ENCODE results near the gene MAST4. TPM values are rescaled to one million over a fixed set of nuclear protein-coding genes. Genes with fewer than 3 reads are reported as not detected.

MAST4 gene
- total and polyA plus RNA-seq, 5 experiments from 2014 or later = 4.5 to 19.4 (median 10.3) TPM

- no peak overlapping the region for H3K4me3 Mint-ChIP-seq
- H3K27me3 Mint-ChIP-seq = no peaks in the 10 kb centered on the region
- ATAC-seq (no peak), DNase-seq (no peak)
- H3K9me3 Mint-ChIP-seq = peaks cover 0 to 2% (median 0%) of the 10 kb centered on the region in 9 donors
- POLR2A ChIA-PET = no interaction called here
- peaks cover 40 to 73% (median 64%) of the 10 kb centered on the region in 4 donors for H3K4me1 Mint-ChIP-seq
- H3K27ac Mint-ChIP-seq = peak overlapping the region in 1 of 10 donors; percentile 91
- H3K36me3 Mint-ChIP-seq = no peaks in the 10 kb centered on the region
Observed at GRCh38 chr5:67183859-67184258, 587.7 kb downstream of the MAST4 start.

- ATAC-seq (peak; percentile 71 to 74), DNase-seq (no peak)
- Mint-ChIP-seq H3K36me3 (no peaks in the 10 kb centered on the region), H3K9me3 (no peaks in the 10 kb centered on the region), H3K4me3 (peak overlapping the region in 7 of 10 donors; percentile 4 to 62 (median 28)), H3K27me3 (no peaks in the 10 kb centered on the region), H3K4me1 (peaks cover 36 to 77% (median 50%) of the 10 kb centered on the region in 4 donors), H3K27ac (peak overlapping the region in 7 of 10 donors; percentile 35 to 91 (median 84))
- POLR2A ChIA-PET = interaction anchor here (0.9 to 1.0 kb wide), 2 partner anchors 16 to 20 kb away, joined by 3 to 4 read pairs; no protein-coding TSS in a partner anchor
Observed at GRCh38 chr5:67187006-67187715, 591.0 kb downstream of the MAST4 start.

GRCh38 chr5:67188274-67189078 is 592.3 kb downstream of the MAST4 start:
- DNase-seq = no peak

GRCh38 chr5:67189079-67189354 is 592.8 kb downstream of the MAST4 start:
- Mint-ChIP-seq H3K4me3 (peak overlapping the region in 1 of 10 donors; percentile 31), H3K27me3 (no peaks in the 10 kb centered on the region), H3K9me3 (peaks cover 0 to 3% (median 0%) of the 10 kb centered on the region in 9 donors), H3K36me3 (peaks cover 0 to 4% (median 2%) of the 10 kb centered on the region in 3 donors), H3K4me1 (peaks cover 29 to 77% (median 45%) of the 10 kb centered on the region in 4 donors), H3K27ac (peak overlapping the region in 6 of 10 donors; percentile 22 to 80 (median 70))
- POLR2A ChIA-PET = interaction anchor here (1.0 to 3.3 kb wide), 2 partner anchors 10 to 24 kb away, joined by 3 to 15 read pairs; no protein-coding TSS in a partner anchor
- ATAC-seq (no peak), DNase-seq (no peak)

More at GRCh38 chr5:67188274-67189078, 592.3 kb downstream of the MAST4 start:
- Mint-ChIP-seq H3K4me1 (peaks cover 29 to 77% (median 43%) of the 10 kb centered on the region in 4 donors), H3K36me3 (peaks cover 0 to 4% (median 2%) of the 10 kb centered on the region in 3 donors), H3K27me3 (no peaks in the 10 kb centered on the region), H3K4me3 (peak overlapping the region in 5 of 10 donors; percentile 8 to 66 (median 38)), H3K27ac (peak overlapping the region; percentile 7 to 80 (median 64)), H3K9me3 (peaks cover 0 to 3% (median 0%) of the 10 kb centered on the region in 9 donors)
- POLR2A ChIA-PET = interaction anchor here (0.9 to 3.3 kb wide), 4 partner anchors 9 to 24 kb away, joined by 3 to 15 read pairs (median 4); no protein-coding TSS in a partner anchor
- peak in 1 of 2 donors; percentile 57 for ATAC-seq

- H3K27ac Mint-ChIP-seq = peak overlapping the region in 4 of 10 donors; percentile 11 to 80 (median 56)
- DNase-seq (no peak), ATAC-seq (no peak)
- POLR2A ChIA-PET = interaction anchor here (3.3 kb wide), 1 partner anchor 11 kb away, joined by 15 read pairs; no protein-coding TSS in a partner anchor
- peaks cover 0 to 3% (median 0%) of the 10 kb centered on the region in 9 donors for H3K9me3 Mint-ChIP-seq
- peaks cover 31 to 86% (median 47%) of the 10 kb centered on the region in 4 donors for H3K4me1 Mint-ChIP-seq
- H3K4me3 Mint-ChIP-seq = no peak overlapping the region
- peaks cover 0 to 4% (median 2%) of the 10 kb centered on the region in 3 donors for H3K36me3 Mint-ChIP-seq
- H3K27me3 Mint-ChIP-seq = no peaks in the 10 kb centered on the region
Observed at GRCh38 chr5:67189931-67190330, 593.7 kb downstream of the MAST4 start.

GRCh38 chr5:67190410-67190809 is 594.2 kb downstream of the MAST4 start:
- no peak for DNase-seq
- no peak overlapping the region for H3K4me3 Mint-ChIP-seq
- no peaks in the 10 kb centered on the region for H3K27me3 Mint-ChIP-seq
- H3K4me1 Mint-ChIP-seq = peaks cover 31 to 89% (median 48%) of the 10 kb centered on the region in 4 donors
- POLR2A ChIA-PET = interaction anchor here (1.3 to 3.3 kb wide), 3 partner anchors 11 to 23 kb away, joined by 4 to 15 read pairs (median 4); no protein-coding TSS in a partner anchor
- ATAC-seq = no peak
- peaks cover 0 to 4% (median 2%) of the 10 kb centered on the region in 3 donors for H3K36me3 Mint-ChIP-seq
- peaks cover 0 to 3% (median 0%) of the 10 kb centered on the region in 9 donors for H3K9me3 Mint-ChIP-seq
- H3K27ac Mint-ChIP-seq = peak overlapping the region in 3 of 10 donors; percentile 39 to 73 (median 50)

- peaks cover 0 to 3% (median 0%) of the 10 kb centered on the region in 9 donors for H3K9me3 Mint-ChIP-seq
- H3K27ac Mint-ChIP-seq = peak overlapping the region in 4 of 10 donors; percentile 8 to 50 (median 22)
- DNase-seq = no peak
- POLR2A ChIA-PET = interaction anchor here (1.3 to 3.3 kb wide), 4 partner anchors 11 to 23 kb away, joined by 3 to 15 read pairs (median 4); no protein-coding TSS in a partner anchor
- peak overlapping the region in 1 of 10 donors; percentile 12 for H3K4me3 Mint-ChIP-seq
- ATAC-seq = no peak
- peaks cover 34 to 93% (median 51%) of the 10 kb centered on the region in 4 donors for H3K4me1 Mint-ChIP-seq
- H3K36me3 Mint-ChIP-seq = peaks cover 0 to 4% (median 2%) of the 10 kb centered on the region in 3 donors
- no peaks in the 10 kb centered on the region for H3K27me3 Mint-ChIP-seq
Observed at GRCh38 chr5:67190861-67191260, 594.7 kb downstream of the MAST4 start.

- no peak for DNase-seq
- no peaks in the 10 kb centered on the region for H3K27me3 Mint-ChIP-seq
- POLR2A ChIA-PET = interaction anchor here (1.0 to 1.3 kb wide), 4 partner anchors 10 to 13 kb away, joined by 3 to 7 read pairs (median 3); no protein-coding TSS in a partner anchor
- H3K27ac Mint-ChIP-seq = peak overlapping the region in 3 of 10 donors; percentile 25 to 93 (median 58)
- peaks cover 0 to 3% (median 0%) of the 10 kb centered on the region in 9 donors for H3K9me3 Mint-ChIP-seq
- H3K4me3 Mint-ChIP-seq = peak overlapping the region in 1 of 10 donors; percentile 77
- no peak for ATAC-seq
- H3K36me3 Mint-ChIP-seq = peaks cover 0 to 4% (median 2%) of the 10 kb centered on the region in 3 donors
- peaks cover 31 to 91% (median 44%) of the 10 kb centered on the region in 4 donors for H3K4me1 Mint-ChIP-seq
Observed at GRCh38 chr5:67192719-67193438, 596.7 kb downstream of the MAST4 start.

- H3K27me3 Mint-ChIP-seq = no peaks in the 10 kb centered on the region
- H3K9me3 Mint-ChIP-seq = peaks cover 0 to 3% (median 0%) of the 10 kb centered on the region in 9 donors
- peak overlapping the region in 5 of 10 donors; percentile 25 to 93 (median 58) for H3K27ac Mint-ChIP-seq
- no peak for DNase-seq
- ATAC-seq = no peak
- POLR2A ChIA-PET = interaction anchor here (1.0 to 1.3 kb wide), 4 partner anchors 9 to 13 kb away, joined by 3 to 7 read pairs (median 3); no protein-coding TSS in a partner anchor
- H3K4me3 Mint-ChIP-seq = peak overlapping the region in 1 of 10 donors; percentile 77
- peaks cover 0 to 4% (median 2%) of the 10 kb centered on the region in 3 donors for H3K36me3 Mint-ChIP-seq
- H3K4me1 Mint-ChIP-seq = peaks cover 27 to 91% (median 41%) of the 10 kb centered on the region in 4 donors
Observed at GRCh38 chr5:67193439-67193807, 597.2 kb downstream of the MAST4 start.

- H3K36me3 Mint-ChIP-seq = peaks cover 0 to 6% (median 5%) of the 10 kb centered on the region in 3 donors
- peak overlapping the region in 1 of 10 donors; percentile 86 for H3K4me3 Mint-ChIP-seq
- ATAC-seq = no peak
- no peaks in the 10 kb centered on the region for H3K27me3 Mint-ChIP-seq
- POLR2A ChIA-PET = interaction anchor here (1.0 to 1.2 kb wide), 3 partner anchors 8 to 12 kb away, joined by 3 read pairs; no protein-coding TSS in a partner anchor
- peaks cover 0 to 8% (median 3%) of the 10 kb centered on the region in 9 donors for H3K9me3 Mint-ChIP-seq
- peak overlapping the region in 3 of 10 donors; percentile 65 to 93 (median 81) for H3K27ac Mint-ChIP-seq
- no peak for DNase-seq
- H3K4me1 Mint-ChIP-seq = peaks cover 25 to 91% (median 41%) of the 10 kb centered on the region in 4 donors
Observed at GRCh38 chr5:67194166-67194565, 598.0 kb downstream of the MAST4 start.
